Measurements from ENCODE around the gene RPTOR.

The RPTOR gene

GRCh38 chr17:80671039-80671824, 126.6 kb downstream of the RPTOR start:
- DNase-seq = no peak

DNA sequence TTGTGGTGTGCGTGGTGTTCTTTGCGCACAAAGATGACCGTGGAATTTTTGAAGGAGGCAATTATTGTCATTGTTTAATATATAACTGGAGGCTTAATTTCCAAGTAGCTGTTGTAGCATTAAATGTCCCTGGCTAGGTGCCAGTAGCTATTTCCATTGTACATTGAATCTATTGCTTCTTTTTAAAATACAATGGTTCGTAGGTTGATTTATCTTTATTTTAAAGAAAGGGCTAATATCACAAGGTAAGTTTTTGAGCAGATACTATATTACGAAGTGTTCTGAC, 127.1 kb downstream of the RPTOR start:
- DNase-seq = no peak

GRCh38 chr17:80673152-80673920, 128.7 kb downstream of the RPTOR start:
- DNase-seq = peak; percentile 83

DNA sequence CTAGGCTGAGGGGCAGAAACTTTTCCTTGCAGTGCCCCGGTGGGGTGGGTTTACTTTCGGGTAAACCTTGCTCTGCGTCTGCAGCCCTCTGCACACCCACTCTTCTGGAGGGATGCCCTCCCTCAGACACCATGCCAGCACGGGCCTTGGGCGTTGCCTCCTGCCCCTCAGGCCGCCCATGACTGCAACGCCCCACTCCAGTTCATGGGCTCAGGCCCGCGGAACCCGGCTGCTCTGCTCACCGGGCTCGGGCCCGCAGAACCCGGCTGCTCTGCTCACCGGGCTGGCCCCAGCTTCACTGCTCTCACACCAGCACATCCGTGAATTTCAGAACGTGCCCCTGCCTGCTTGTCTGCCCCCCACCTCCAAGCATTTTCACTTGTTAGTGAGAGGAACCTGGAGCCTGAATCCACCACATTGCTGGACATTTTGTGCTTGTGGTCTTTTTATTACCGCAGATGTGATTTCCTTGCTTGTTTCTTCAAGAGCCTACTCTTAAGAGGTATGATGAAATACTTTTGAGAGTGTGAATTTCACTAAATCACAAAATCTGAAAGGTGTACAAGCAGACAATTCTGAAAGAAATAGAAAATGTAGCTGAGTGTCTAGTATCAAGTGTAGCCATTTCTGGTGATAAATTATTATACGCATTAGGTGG, 130.9 kb downstream of the RPTOR start:
- no peak for DNase-seq

DNA sequence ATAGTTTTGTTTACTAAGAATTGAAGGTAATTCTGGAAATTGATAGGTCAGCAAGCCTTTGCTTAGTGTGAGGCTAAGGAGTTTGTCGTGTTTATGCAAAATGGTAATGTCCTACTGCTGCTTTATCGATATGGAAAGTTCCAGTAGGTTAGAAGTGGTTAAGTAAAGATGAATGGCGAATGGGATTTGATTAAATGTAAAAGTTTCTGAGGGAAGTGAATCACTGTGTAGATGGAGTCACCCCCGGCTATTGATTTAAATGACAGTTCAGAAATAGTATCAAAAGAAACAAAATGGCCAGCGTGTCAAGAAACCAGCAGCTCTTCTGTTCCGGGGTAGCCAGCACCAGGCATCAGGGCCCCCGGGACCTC, 131.4 kb downstream of the RPTOR start:
- no peak for DNase-seq

DNA sequence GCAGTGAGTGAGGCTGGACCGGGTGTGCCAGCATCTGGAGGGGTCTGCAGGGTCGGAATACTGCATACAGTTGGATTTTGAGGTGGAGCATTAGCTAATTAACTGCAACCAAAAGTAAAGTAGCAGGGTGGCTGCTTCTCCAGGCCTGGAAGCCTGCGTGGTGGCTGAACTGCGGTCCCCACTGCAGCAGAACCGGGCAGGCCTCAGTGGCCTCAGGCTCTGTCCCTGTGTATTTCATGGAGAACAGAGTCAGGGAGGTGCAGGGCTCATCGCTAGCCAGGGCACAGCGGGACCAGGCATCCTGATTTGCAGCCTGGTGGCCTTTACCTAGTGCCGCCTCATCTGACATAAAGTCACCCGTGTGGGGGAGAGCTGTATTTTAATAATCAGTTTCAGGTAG, 131.9 kb downstream of the RPTOR start:
- no peak for DNase-seq

DNA sequence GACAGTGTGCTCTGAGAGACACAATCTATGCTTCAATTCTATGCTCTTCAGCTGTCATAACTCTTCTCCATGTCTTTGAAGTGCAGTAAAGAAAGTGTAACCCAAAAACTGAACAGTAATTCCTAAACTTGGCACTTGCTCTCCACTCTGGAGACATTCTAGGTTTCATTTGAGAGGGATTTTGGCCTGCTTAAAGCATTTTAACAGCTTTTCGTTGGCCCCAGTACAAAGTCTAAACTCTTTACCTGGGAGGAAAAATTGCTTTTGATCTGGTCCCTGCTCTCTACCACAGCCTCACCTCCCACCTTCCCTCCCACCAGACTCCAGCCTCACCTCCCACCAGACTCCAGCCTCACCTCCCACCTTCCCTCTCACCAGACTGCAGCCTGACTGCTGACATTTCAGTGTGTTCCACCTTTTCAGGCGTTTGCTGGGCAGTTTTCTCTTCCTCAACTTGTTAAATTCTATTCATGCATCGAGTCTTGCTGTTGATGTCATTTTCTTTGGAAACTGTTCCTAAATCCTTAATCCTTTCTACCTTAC, 132.6 kb downstream of the RPTOR start:
- no peak for DNase-seq

GRCh38 chr17:80679816-80680215, 135.2 kb downstream of the RPTOR start:
- no peak for DNase-seq

GRCh38 chr17:80681215-80681614, 136.6 kb downstream of the RPTOR start:
- DNase-seq = no peak

DNA sequence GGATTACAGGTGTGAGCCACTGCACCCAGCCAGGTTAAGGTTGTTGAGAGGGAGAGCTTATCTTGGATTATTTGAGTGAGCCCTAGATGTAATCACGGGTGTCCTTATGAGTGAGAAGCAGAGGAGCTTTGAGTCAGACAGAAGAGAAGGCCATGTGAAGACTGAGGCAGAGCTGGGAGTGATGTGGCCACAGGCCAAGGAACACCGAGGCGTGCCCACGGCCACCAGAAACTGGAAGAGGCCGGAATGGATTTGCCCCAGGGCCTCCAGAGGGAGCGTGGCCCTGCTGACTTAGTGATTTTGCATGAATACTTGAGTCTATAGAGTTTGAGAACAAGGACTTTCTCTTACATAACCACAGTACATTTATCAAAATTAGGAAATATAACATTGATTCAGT, 137.7 kb downstream of the RPTOR start:
- DNase-seq = no peak

DNA sequence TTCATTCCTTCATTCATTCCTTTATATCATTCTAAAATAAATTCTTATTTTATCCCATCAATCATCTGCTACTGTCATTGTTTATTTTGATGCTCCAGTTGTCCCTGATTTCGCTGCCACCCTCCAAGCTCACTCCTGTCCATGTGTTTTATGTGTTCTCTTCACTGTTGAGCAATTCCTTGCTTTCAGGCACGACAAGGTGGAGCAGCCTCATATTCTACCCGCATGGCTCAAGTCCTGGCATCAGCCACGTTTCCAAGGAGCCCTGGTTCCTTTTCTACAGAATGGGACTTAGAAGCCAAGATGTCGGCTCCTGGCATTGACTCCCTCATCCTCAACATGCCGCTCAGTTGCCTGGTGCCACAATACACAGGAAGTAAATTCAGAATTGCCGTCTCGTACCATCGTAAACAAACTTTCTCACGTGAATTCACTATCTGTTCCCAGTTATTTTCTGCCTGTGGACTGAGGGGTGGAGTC, 139.0 kb downstream of the RPTOR start:
- no peak for DNase-seq

GRCh38 chr17:80687839-80688238, 143.2 kb downstream of the RPTOR start:
- no peak for DNase-seq

- no peak for DNase-seq
These were observed 144.5 kb downstream of the RPTOR start for GRCh38 chr17:80689129-80689619.

DNA sequence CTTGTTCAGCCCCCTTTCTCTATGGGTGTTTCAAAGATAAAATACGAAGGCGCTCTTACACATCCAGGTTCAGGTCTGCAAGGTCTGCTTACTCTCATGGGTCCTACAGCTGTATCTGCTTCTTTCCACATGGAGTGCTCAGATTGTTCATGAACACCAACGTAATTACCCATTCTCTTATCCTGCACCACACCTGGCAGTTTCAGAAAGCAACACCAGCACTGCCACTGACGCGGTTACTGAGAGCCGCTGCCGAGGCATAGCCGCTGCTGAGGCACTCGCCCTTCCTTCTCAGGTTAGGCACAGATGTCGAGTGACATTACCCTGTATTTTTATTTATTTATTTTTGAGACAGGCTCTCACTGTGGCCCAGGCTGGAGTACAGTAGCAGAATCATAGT, 147.1 kb downstream of the RPTOR start:
- no peak for DNase-seq

DNA sequence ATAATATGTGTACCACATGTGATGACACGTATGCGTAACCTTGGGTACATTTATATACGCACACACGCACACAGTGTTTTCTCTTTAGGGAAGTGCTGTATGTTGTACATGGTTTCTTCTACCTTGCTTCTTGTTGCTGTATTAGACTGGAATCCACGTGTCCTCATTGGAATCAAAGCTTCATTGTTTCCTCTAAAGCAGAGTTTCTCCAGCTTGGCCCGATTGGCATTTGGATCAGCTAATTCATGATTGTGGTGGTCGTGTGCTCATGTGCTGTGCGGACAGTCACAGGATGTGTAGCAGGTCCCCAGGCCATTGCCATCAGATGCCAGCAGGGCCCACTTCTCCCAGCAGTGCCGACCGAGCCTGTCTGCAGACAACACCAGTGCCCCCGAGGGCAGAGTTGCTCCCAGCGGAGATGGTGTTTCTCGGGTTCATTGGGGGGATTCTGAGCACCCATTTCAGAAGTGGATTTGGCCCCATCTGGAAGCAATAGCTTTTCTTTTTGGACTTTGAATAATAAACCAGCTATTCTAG, 148.4 kb downstream of the RPTOR start:
- no peak for DNase-seq

DNA sequence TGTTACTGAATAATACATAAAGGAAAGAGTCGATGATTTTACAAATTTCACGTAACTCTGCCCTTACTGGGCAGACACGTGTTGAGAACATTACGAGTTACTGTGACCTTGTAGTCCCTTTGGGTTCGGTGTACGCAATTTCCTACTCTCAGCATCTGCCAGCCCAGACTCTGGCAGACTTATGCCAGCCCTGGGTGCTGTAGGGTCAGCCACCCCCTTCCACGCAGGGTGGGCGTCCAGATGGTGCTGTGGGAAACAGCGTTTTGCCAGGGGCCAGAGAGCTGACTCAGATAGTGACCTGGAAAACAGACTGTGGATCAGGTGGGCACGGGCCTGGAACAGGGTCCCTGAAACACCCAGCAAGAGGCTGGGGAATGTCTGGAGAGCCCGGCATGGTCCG, 148.9 kb downstream of the RPTOR start:
- no peak for DNase-seq

- no peak for DNase-seq
These were observed 149.7 kb downstream of the RPTOR start for GRCh38 chr17:80694085-80694991.

DNA sequence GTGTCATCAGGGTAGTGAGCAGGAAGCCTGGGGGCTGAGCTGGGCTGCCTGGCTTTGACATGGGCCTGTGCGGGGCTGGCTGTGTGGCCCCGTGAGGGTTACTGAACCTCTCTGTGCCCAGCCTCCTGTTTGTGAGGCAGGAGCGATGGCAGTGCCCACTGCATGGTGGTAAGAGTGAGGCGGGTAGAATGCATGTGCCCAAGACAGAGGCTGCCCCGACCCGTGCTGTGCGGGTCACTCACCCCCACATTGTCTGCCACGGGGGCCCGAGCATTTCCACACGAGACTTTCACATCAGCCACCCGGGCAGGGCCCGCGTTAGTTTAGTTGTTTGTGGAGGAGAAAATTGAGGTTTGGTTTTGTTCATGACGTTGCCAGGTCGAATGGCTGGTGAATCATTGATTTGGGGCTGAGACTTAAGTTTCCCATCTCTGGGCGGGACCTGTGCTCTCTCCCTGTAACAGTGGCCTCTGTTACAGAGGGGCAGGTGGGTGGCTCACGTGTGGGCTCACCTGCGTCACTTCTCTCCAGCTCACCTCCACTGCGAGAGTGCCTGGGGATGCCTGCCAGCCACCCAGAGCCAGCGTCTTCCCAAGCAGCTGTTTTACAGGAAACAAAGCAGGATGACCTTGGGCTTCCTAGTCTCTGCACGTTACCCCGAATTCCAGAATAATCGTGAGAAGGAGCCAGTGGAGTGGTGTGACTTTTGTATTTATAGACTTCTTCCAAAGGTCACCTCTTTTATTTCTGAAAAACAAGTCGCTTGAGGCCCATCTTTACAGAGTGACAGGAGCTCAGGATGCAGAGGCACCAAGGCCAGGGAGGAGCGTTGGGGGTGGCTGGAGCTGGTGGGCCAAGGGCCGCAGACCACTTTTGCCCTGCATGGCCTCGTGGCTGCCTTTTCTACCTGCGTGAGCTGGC, 150.6 kb downstream of the RPTOR start:
- DNase-seq = no peak

DNA sequence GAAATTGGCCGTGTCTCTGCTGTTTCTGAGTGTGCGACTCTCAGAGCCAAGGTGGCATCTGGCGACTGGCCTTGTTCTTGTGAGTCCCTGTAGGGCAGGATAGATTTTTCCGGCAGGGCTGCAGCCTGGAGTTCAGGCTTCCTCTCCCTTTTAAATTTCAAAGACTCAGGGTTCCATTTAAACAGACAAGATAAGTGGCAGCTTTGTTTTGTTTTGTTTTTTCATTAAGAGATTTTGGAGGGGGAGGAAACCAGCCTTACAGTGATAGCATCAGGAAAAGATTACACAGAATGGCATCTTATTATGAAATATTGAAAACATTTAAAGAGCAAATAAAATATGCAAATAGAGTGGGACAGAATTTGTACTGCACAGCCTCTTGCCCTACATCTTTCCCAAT, 151.3 kb downstream of the RPTOR start:
- DNase-seq = no peak

GRCh38 chr17:80696456-80696855, 151.8 kb downstream of the RPTOR start:
- no peak for DNase-seq

DNA sequence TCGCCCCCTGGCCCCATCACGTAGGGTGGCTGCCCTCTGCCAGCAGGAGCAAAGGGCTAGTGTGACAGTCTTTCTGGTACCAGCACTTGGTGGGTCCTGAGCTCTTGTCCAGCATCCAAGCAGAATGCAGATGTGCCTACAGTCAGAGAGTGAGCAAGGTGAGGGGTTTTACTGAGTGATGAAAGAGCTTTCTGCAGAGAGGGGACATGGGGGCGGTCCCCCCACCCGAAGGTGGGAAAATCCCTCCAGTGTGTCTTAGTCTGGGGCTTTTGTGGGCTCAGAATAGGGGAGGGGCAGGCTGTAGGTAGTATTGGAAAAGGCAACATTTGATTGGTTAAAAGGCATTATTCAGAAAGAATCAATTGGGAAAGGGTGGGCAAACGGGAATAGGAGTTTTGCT, 152.3 kb downstream of the RPTOR start:
- DNase-seq = no peak
